ENCODE measurements around the gene BTBD10. TPM values are rescaled to one million over a fixed set of nuclear protein-coding genes. Genes with fewer than 3 reads are reported as not detected.

The BTBD10 gene
- polyA plus RNA-seq, 1 donor from 2014 or later = 143 TPM

DNA sequence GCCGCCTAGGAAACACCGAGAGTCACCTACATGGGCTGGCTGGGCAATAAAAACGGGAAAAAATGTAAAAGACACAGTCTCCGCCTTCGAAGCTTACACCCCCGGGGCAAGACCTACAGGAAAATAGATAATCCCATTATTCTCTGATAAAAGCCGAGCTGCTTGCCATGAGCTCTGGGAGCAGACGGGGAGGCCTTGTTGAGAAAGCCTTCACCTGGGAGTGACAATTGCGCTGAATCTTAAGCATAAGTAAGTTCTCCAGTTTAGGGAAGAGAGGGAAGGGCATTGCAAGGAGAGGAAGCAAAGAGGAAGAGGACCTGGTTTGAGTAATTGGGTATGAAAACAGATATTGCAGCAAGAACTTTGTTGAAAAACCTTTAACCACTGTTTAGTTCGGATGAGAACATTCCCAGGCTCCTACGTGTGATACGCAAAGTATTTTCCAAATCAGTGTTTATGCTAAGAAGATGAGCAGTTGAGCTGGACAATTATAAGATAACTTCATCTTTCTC lies 813 bp upstream of the BTBD10 start:
- Histone ChIP-seq H3K36me3 (ENCODE audit: insufficient read depth, low read length) (no peaks in the 10 kb centered on the region), H3K9me3 (ENCODE audit: low read length) (no peaks in the 10 kb centered on the region), H3K9me2 (ENCODE audit: insufficient read depth, low read length) (no peaks in the 10 kb centered on the region), H3K27ac (ENCODE audit: low read length) (peak overlapping the region; percentile 98), H3K9ac (ENCODE audit: low read length) (peak overlapping the region; percentile 99), H3F3A (ENCODE audit: insufficient read depth, low read length, poor library complexity, severe bottlenecking) (no peaks in the 10 kb centered on the region), H3K27me3 (ENCODE audit: insufficient read depth, low read depth, low read length) (no peaks in the 10 kb centered on the region), H2AFZ (ENCODE audit: low read depth, low read length) (peak overlapping the region; percentile 79), H3K4me3 (ENCODE audit: low read length) (peak overlapping the region; percentile 87), H3K79me2 (replicated peaks; ENCODE audit: insufficient read depth, low read length) (peaks cover 35% of the 10 kb centered on the region), H3K4me2 (ENCODE audit: low read length) (peak overlapping the region; percentile 15), H4K20me1 (ENCODE audit: insufficient read depth) (no peaks in the 10 kb centered on the region)
- no peak for TF ChIP-seq TAF1 (IDR thresholded peaks at IDR 0.05; ENCODE audit: low read depth)
- no peak for TF ChIP-seq POLR2AphosphoS5 (IDR thresholded peaks at IDR 0.05)
- TF ChIP-seq EP300 (conservative IDR thresholded peaks at IDR 0.05; ENCODE audit: poor library complexity, severe bottlenecking) = no peak
- TF ChIP-seq RAD21 (conservative IDR thresholded peaks at IDR 0.05) = no peak

DNA sequence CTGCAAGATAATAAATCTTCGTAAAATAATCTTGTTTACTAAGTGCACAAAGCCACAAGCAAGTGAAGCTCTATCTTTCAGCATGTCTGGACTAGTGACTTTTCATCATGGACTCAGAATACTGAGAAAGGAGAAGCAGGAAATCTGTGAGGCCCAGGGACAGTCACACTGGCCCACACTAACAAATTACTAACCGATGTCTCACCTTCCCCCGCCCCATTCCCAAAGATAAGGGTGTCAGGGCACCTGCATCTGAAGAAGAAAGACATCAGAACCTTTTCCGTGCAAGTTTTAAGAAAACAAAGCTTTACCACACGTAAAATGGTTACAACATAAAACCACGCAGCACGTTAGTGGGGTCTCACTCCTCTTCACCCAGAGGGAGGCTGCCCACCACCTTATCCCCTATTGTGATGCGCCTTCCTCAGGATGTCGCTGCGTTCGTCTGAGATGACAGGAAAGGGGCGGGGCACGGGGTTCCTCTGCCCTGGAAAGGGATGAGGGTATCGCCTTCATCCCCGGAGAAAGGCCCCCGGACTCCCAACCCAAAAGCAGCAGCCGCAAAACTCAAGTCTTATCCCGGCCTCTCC lies 616 bp downstream of the BTBD10 start:
- H3K36me3 ChIP-seq (ENCODE audit: insufficient read depth, low read length) = no peaks in the 10 kb centered on the region
- H3K27me3 ChIP-seq (ENCODE audit: insufficient read depth, low read depth, low read length) = no peaks in the 10 kb centered on the region
- H3K9me2 ChIP-seq (ENCODE audit: insufficient read depth, low read length) = no peaks in the 10 kb centered on the region
- H3F3A ChIP-seq (ENCODE audit: insufficient read depth, low read length, poor library complexity, severe bottlenecking) = no peaks in the 10 kb centered on the region
- H3K79me2 ChIP-seq (replicated peaks; ENCODE audit: insufficient read depth, low read length) = peaks cover 48% of the 10 kb centered on the region
- H3K9me3 ChIP-seq (ENCODE audit: low read length) = no peaks in the 10 kb centered on the region
- H3K4me2 ChIP-seq (ENCODE audit: low read length) = peak overlapping the region; percentile 74
- H4K20me1 ChIP-seq (ENCODE audit: insufficient read depth) = no peaks in the 10 kb centered on the region
- peak; percentile 48 for TF ChIP-seq CTCF (IDR thresholded peaks at IDR 0.05; ENCODE audit: poor library complexity, severe bottlenecking)
- TF ChIP-seq SMC3 (conservative IDR thresholded peaks at IDR 0.05; ENCODE audit: poor library complexity) = peak; percentile 12
- TF ChIP-seq, protein P1, sequence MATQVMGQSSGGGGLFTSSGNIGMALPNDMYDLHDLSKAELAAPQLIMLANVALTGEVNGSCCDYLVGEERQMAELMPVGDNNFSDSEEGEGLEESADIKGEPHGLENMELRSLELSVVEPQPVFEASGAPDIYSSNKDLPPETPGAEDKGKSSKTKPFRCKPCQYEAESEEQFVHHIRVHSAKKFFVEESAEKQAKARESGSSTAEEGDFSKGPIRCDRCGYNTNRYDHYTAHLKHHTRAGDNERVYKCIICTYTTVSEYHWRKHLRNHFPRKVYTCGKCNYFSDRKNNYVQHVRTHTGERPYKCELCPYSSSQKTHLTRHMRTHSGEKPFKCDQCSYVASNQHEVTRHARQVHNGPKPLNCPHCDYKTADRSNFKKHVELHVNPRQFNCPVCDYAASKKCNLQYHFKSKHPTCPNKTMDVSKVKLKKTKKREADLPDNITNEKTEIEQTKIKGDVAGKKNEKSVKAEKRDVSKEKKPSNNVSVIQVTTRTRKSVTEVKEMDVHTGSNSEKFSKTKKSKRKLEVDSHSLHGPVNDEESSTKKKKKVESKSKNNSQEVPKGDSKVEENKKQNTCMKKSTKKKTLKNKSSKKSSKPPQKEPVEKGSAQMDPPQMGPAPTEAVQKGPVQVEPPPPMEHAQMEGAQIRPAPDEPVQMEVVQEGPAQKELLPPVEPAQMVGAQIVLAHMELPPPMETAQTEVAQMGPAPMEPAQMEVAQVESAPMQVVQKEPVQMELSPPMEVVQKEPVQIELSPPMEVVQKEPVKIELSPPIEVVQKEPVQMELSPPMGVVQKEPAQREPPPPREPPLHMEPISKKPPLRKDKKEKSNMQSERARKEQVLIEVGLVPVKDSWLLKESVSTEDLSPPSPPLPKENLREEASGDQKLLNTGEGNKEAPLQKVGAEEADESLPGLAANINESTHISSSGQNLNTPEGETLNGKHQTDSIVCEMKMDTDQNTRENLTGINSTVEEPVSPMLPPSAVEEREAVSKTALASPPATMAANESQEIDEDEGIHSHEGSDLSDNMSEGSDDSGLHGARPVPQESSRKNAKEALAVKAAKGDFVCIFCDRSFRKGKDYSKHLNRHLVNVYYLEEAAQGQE (IDR thresholded peaks at IDR 0.05; ENCODE audit: borderline replicate concordance) = no peak
- TF ChIP-seq RAD21 (conservative IDR thresholded peaks at IDR 0.05) = no peak
- TF ChIP-seq POLR2AphosphoS5 (IDR thresholded peaks at IDR 0.05) = no peak
- no peak for TF ChIP-seq EZH2 (IDR thresholded peaks at IDR 0.05; ENCODE audit: borderline replicate concordance, insufficient read depth, low read length, poor library complexity, severe bottlenecking)
- TF ChIP-seq MXI1 (conservative IDR thresholded peaks at IDR 0.05; ENCODE audit: poor library complexity, severe bottlenecking) = no peak
- H3K9ac ChIP-seq (ENCODE audit: low read length) = peak overlapping the region; percentile 99
- peak overlapping the region; percentile 98 for H3K27ac ChIP-seq (ENCODE audit: low read length)
- peak overlapping the region; percentile 96 for H2AFZ ChIP-seq (ENCODE audit: low read depth, low read length)
- H3K4me3 ChIP-seq (ENCODE audit: low read length) = peak overlapping the region; percentile 87

Data from neural cell (in vitro differentiated cells).